Left cardiac atrium (tissue), 4 donors: ENCODE measurements around the gene RXRG. TPM values are rescaled to one million over a fixed set of nuclear protein-coding genes. Genes with fewer than 3 reads are reported as not detected.

ENCODE experiments used
- ATAC-seq, 2 donors: fragments of 200-7000 bp; cut with Tn5 transposase; one replicate each; pipeline ENCODE4 v1.9.1; 2020; ENCODE audit warnings: mild to moderate bottlenecking in 2 of 2, moderate library complexity in 2 of 2
- DNase-seq: peaks from one replicate; pipeline ENCODE4 v3.0.0-alpha.2; 2020
- intact Hi-C, 2 donors: fragments of 100-400 bp; cut with DNase I; formaldehyde crosslinking; loops; one replicate each; pipeline versions ENCODE4 v1.14.1 to v1.15.1; 2022 to 2023
- total RNA-seq, 2 donors: library from RNA; stranded (reverse); fragmentation: NEBNext Ultra II Directional; extraction: Animal tissue kit (Norgen Biotek cat#: 25700); gene quantifications; one replicate each; pipeline ENCODE4 v1.2.1, GENCODE V29; 2021
- donor health status: DM: no; HTN: yes; CAD: no.
- donor health status: DM: no; HTN: yes; CAD: no; lungs with severe emphysema.
- donor health status: DM: yes; HTN: yes; CAD: no.
- donor health status: Dilated cardiomyopathy.

Gene RXRG
- total RNA-seq, 2 donors from 2014 or later, result 2.4 to 5.3 TPM

DNA sequence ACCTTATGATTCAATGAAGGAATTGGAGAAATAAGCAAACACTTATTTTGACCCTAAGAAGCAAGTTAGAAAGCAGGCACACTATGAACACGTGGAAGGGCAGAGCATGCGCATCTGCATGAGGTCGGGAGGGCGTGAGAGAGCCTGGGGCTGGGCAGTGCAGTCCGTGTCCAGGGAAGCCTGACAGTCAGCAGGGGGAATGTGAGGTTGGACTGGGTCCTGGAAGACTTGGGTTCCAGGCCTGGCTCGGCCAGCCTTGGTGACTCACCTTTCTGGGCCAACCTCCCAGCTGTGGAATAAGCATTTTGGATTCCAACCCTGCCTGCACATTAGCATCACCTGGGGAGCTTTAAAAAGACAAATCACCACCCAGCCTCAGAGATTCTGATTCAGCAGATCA is 61.9 kb downstream of the RXRG start:
- peak; percentile 59 for DNase-seq
- intact Hi-C loops, result no loop called here
- ATAC-seq, result peak; percentile 67 to 97

DNA sequence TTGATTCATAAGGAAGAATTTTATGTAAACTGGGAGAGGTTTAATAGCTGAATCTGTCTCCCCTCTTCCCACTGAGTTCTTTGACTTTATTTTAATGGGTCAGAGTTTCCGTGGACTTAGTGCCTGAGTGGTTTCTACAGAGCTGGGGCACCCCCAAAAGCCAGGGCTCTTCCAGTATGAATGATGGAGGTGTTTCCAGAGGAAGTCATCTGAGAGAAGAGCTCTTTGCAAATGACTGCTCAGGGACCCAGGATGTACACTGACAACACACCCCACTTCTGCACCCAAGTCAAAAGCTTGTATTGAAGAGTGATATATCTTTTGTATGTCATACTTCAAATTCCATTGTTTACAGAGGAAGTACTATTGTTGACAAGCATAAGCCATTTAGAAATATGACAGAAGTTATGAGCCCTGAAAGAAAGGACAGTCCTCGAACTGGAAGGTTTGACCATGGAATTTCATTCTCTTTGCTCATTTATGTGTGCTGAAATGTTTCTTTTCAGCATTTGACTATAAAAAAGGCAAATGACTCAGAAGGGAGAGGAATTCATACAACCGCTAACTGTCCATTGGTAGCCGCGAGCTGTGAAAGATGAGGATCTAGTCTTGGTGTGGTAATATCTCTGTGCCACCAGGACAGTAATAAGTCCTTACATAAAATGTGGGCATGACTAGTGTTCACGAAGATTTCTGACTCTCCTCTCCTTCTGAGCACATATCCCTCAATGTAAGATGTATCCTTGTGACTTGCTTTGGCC is 63.0 kb downstream of the RXRG start:
- no peak for ATAC-seq
- intact Hi-C loops, result no loop called here
- DNase-seq, result no peak

DNA sequence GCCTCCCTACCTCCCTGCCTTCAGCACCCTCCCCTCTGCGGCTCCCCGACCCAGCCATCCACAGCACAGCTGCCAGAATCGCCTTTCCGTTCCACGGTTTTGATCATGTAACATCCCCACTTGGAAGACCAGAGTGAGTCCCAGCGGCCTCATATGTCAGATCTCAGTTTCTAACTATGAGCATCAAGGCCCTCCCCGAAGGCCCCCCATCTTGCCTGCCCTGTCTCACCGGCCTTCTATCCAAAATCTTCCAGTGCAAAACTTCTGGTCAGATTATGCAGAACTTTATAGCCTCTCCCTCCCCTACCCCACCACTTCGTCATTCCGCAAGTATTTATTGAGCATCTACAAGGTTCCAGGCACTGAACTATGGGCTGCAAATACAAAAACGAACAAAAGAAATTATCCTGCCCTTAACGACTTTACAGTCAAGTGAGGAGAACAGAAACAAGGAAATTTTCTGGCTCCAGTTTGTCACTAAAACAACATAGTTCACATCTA is 68.1 kb downstream of the RXRG start:
- intact Hi-C loops, result no loop called here
- ATAC-seq (peak in 1 of 2 donors; percentile 2), DNase-seq (no peak)

DNA sequence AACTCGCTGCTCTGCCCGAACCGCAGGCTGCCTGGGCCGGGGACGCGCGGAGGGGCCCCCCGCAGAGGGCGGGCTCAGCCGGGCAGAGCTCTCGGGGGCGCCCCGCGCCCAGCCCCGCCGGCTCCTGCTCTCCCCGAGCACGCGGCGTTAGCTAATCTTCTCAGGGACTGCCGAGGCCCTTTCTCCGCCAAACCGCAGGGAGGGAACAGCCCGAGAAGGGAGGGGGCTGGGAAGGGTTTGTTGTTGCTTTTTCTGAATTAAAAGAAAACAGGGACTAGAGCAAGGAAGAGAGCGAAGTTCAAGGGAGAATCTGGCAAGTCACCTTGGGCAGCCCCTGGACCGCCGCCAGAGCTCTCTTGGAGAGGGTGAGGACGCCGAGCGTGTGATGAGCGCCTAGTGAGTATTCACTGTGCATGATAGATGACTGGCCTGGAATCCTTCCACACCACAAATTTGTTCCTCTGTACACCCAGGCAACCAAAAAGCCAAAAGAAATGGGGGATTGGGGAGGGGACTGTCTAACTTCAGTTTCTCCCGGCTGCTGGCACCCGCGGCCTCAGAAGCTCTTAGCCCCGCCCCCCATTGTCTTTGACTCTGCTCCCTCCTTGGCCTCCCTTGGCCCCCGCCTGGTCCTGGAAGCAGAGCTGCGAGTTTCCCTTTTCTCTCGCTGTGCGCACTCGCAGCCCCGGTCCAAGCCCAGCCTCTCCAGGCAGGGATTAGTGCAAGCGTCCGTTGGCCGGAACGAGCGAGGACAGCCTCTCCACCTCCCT is 68.7 kb downstream of the RXRG start:
- DNase-seq (peak; percentile 92), ATAC-seq (peak; percentile 89 to 95)
- intact Hi-C loops, result no loop called here

DNA sequence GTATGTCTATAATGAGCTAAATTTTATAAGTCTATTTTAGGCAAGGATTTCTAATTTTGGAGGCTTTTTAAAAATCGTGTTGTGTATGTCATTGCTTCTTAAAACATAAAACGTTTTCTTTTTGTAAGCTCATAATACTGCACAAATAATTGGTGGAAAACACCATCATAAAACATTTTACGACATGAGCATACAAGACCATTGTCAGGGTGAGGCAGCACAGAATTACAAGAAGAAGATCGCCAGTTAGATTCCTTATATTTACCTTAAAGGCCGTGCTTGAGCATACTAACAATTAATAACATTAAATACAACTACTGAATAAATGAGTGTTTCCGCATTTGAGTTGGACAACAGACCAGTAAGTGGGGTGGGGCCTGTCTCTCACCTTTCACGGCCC is 69.3 kb downstream of the RXRG start:
- no peak for DNase-seq
- no peak for ATAC-seq
- intact Hi-C loops, result no loop called here

DNA sequence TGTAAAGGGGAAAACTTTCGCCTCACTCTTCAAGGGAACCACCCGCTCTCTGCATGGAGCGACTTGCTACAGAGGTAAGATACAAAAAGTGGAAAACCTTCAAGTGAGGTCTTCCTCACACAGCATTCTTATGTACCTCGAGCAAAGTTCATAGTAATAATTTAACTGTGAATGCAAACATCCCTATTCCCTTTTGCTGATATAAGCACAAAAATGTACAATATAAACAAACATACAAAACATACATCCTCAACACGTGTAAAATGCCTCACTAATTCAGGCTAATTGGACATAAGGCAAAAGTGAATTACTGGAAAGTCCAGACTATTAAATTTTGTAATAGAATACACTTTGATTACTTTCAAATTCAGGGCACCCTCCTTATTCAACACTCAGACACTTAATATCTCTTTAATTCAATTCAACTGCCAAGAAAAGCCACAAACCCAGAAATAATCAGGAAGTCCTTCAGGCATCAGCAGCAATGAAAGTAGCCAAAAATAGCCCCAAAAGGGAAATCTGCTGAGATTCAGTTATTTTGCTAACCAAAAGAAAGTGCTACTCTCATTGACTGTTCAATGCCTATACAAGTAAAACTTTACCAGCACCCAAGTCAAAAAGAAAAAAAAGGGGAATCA is 73.2 kb downstream of the RXRG start:
- DNase-seq (no peak), ATAC-seq (no peak)
- intact Hi-C loops, result no loop called here

DNA sequence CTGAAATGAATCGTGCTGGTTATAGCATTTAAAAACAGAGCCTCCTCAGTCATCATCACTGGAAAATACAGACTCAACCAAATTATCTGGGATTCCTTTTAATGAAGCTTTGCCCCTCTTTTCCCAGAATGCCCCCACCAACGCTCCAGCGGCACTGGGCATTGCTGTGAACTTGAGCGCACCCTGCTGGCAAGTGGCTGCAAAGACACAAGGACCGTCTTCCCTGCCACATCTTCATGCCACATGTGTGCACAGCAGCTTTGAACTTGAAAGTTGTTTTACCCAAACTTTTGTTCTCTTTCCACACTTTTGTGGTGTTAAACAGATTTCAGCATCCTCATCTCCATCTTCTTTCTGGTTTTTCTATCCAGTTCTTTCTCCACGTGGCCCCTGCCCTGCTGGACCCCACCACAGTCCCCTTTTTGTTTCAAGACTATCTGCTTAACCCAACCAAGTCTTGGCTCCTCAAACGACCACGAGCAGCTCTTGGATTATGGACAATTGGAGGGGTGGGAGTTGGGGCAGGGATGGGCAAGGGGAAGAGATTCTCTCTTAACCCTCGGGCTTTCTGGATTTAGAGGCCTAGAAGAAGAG is 75.6 kb downstream of the RXRG start:
- DNase-seq, result peak; percentile 60
- intact Hi-C loops, result loop anchor here (5.0 kb wide), 1 partner anchor 222 kb away; no protein-coding TSS in a partner anchor
- ATAC-seq, result peak; percentile 37 to 39

DNA sequence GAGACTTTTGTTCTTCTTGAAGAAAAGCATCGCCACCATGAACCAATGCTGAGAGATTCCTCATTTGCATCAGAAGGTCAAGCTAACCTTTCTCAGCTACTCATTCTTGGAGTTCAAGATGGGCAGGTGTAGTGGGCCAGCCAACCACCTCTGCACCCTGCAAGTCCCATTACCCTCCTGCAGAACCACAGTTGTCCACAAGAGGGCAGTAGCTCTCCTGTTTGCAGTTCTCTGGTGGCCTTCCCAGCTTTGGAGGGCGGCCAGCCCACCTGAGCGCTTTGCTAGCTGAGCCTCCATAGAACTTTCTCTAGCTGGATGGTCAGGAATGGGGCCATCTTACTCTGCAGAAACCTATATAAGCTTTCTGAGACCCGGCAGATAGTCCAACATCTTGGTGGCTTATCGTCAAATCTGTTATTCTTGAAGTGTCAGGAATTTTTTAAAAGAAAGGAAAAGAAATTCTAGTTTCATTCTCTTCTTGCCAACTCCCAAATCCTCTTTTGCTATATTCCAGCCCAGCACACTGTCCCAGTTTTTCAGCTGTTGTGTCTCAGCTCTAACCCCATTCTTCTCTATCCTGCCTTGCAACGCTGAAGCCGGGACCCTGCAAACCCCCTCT is 77.4 kb downstream of the RXRG start:
- peak; percentile 58 to 59 for ATAC-seq
- intact Hi-C loops, result loop anchor here (5.0 kb wide), 1 partner anchor 220 kb away; no protein-coding TSS in a partner anchor
- peak; percentile 83 for DNase-seq

DNA sequence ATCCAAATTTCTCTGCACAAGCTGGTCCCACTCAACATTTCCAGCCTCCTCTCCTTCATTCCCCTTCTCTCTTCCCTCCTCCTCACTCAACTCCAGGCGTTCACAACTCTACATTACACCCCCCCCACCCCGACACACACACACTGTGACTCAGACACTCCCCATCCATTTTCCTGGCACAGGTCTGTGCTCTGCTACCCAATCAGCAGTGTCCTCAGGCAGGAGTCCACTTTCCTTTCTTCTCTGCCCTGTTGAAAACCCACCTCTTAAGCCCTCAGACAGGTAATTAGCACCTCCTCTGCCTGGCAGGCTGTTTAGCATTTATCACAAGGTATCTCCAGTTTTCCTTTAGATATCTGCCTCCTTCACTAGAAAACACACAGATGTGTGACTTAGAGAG is 79.6 kb downstream of the RXRG start:
- DNase-seq, result no peak
- peak in 1 of 2 donors; percentile 33 for ATAC-seq
- intact Hi-C loops, result loop anchor here (5.0 kb wide), 1 partner anchor 218 kb away; no protein-coding TSS in a partner anchor

DNA sequence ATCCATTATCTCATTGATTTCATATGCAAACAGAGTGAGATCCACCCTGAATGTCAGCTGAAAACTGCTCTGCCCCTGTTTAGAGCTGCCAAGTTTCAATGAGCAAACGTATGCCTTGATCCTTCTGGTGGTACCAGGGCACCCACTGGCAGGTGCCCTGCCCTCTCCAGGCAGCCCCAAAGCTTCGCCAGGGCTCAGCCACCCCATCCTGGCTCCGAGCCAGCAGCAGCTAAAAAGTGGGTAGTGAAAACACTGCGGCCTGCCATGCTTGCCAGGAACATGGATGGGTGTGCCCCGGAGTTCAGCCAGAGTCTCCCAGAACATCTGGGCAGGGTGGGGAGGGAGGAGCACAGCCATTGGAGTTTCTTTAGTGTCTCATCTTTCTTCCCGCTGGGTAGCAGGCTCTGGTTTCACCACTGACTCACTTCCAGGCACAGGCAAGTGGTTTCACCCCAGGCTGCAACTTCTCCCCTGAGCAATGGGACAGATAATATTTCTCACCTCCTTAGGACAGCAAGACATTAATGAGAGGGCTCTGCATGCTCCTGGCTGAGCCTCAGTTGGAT is 80.3 kb downstream of the RXRG start:
- intact Hi-C loops, result loop anchor here (5.0 kb wide), 1 partner anchor 217 kb away; no protein-coding TSS in a partner anchor
- peak in 1 of 2 donors; percentile 80 for ATAC-seq
- DNase-seq, result peak; percentile 62

DNA sequence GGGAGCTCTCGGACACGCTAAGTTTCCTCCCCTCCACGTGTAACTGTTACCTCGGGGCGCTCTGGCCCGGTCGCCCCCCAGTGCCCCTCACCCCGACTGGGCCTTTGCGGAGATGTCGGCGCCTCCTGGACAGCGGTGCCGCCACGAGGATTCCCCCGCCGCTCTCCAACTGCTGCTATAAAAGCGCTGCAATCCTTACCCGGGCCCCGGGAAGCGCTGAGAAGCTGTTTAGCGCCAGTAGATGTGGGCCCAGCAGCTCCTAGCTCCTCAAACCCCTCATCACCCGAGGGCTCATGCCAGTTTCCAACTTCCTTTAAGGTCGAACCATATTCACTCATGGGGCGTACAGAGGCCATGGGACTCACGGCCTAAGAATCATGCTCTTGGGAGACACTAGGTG is 88.0 kb downstream of the RXRG start:
- ATAC-seq, result peak in 1 of 2 donors; percentile 12
- intact Hi-C loops, result no loop called here
- DNase-seq, result no peak

DNA sequence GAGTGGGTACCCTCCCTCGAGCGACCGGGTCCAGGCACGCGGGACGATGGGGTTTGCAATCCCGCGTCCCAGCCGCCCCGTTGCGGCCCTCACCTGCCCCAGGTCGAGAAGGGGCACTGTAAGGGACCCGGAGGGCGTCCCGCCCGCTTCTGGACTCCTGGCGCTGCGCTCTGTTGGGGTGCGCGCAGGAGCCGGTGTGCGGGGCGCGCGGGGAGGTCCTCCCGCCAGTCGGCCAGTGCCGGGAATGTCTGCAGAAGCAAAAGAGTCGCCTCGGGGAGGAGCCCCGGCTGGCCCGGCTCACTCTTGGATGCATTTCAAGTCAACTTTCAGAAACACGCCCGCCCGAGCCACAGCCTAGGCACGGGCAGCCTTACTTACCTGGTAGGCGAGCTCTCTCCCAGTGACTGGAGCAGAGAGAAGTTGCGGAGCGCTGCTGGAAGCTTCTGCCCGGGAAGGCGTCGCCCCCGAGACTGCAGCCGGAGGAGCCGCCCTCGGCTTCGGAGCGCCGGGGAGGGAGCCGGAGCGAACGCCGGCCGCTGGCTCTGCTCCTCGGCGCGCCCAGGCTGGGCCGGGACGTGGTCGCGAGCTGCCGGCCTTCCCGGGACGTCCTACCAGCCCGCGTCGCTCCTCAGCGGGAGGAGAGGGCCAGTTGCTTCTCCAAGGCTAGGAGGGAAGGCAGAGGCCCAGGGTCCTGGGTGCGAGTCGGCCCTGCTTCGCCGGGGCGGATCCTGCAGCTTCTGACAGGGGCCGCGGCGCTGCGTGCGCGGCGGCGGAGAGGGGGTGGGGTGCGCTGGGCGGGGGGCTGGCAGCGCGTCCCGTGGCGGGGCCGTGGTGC is 88.7 kb downstream of the RXRG start, which contains the start of gene LMX1A:
LMX1A (minus strand) TSS at position 739 of the 835 bp plus-strand sequence. CDS start 1,156 bp downstream, outside the sequence.
- DNase-seq (peak; percentile 33), ATAC-seq (peak; percentile 62 to 68)
- intact Hi-C loops, result no loop called here

DNA sequence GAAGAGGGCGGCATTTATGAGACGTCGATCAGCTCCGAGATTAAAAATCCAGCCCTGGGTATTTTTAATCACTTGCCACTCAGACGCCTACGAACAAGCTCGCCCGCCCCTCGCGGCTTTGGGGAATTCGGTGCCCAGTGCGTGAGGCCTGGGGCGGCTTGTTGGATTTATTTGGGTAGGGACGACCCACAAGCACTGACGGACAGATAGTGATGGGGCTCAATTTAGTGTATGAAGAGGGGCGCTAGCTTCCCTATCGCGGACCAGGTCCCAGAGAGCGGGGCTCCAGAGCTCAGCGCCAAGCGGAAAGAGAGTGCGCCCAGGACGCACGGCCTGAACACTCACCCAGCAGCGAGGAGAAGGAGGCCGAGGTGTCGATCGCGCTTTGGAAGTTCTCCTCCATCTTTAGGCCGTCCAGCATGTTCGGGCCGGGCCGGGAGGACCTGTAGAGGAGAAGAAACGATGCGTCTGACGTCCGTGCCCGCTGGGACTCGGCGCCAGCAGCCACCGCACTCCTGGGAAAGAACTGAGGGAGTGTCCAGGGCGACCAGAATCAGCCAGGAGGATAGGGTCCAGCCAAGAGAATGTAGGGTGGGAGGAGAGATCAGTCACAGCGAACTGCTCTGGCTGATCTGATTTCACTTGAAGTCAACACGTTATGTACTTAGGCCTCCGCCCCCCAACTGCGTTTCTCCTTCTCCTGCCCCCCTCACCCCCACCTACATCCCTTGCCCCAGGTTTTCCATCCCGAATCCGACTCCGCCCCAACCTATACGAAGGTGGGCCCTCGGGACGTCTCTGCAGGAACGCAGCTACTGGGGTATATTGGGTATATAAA is 89.6 kb downstream of the RXRG start:
- intact Hi-C loops, result no loop called here
- ATAC-seq, result no peak
- DNase-seq, result no peak

DNA sequence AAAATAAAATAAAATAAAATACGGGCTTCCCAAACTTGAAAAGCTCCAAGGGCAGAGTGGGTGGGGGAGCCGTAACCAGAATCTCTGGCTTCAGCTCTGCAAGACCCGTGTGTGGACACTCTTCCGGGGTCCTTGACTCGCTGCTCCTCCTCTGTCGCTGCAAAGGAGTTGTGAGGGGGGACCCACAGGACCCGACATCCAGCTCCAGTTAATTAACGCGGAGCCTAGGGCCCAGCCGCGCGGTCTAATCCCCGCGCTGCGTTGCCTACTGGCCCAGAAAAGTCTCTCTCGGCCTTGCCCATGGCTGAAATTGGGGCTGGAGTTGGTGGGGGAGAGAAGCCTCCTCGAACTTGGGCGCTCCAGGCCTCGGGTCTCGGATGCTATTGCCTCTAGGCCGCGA is 90.2 kb downstream of the RXRG start:
- intact Hi-C loops, result no loop called here

DNA sequence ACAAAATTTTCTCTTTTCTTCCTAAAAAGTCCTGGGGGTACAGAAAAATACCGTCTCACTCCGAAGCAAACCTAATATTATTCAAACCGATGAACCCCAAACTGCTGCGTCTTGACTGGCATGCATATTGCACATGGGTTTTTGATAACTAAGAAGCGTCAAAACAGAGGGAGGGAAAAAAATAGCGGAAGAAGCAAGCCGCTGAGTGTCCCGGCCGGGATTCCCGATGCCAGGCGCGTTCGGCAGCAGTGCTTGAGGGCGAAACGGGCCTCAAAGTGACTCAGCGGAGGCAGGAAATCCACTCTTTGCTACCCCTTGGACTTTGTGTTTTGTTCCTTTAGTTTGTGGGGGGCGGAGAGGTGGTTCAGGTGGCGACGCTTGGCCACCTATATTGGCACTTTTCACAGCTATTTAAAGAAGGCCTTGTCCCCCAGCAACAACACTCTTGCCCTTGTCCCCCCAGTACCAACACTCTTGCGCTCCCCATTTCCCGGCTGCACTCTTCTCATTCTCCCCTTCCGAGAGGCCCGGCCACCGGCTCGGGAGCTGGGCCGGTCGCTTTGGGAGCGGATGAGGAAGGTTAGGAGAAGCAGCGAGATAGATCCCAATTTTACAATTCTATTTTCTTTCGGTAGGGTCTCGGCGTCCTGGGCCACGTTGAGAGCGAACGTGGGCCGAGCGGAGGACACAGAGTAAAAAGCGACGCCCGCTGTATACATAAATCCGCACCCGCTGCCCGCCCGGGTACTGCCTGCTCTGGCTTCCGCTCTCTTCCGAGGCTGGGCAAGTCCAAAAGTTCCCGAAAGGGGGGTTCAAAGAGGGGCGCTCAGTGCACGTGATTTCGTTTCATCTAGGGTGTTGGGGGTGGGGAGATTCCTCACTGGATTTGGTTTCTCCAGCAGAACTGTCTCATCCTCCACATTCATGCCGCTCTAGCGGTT is 90.9 kb downstream of the RXRG start:
- intact Hi-C loops, result no loop called here
- DNase-seq (no peak), ATAC-seq (no peak)

More for the DNA sequence above, 90.2 kb downstream of the RXRG start:
- no peak for DNase-seq
- ATAC-seq, result no peak
